Body of pancreas (tissue), 4 donors: Measurements from ENCODE around the gene CISD2. TPM values are rescaled to one million over a fixed set of nuclear protein-coding genes. Genes with fewer than 3 reads are reported as not detected.
"Not testable (repeated sequence)": the region's sequence is repeated elsewhere in the genome, so short reads cannot be mapped to it uniquely, and the experiment has no call there.

Source experiments
- ATAC-seq: fragments of 150-250 bp; one replicate; pipeline ENCODE4 v1.9.1; 2016
- DNase-seq, 4 donors: peaks; one replicate each; pipeline ENCODE4 v3.0.0-alpha.2; 2019
- H3K27ac ChIP-seq, 4 donors: fragments of 200-600 bp; sonication (generic); 1 replicate in 3 of 4; 2 replicates in 1 of 4; pipeline versions ENCODE4 v1.5.1 to v1.6.1; 2016 to 2019; ENCODE audit warnings: mild to moderate bottlenecking in 1 of 4, mixed read lengths in 1 of 4, moderate library complexity in 1 of 4
- H3K27me3 ChIP-seq, 2 donors: fragments of 200-600 bp; sonication (generic); one replicate each; pipeline ENCODE4 v1.6.0; 2016; ENCODE audit warnings: mild to moderate bottlenecking in 1 of 2
- H3K36me3 ChIP-seq, 2 donors: fragments of 200-600 bp; sonication (generic); replicated peaks in 1 of 2; 2 replicates each; pipeline ENCODE4 v1.5.1; 2016; ENCODE audit warnings: low read depth in 2 of 2; ENCODE audit not compliant: insufficient read depth in 1 of 2
- H3K4me1 ChIP-seq: fragments of 200-600 bp; sonication (generic); one replicate; pipeline ENCODE4 v1.6.0; 2016
- H3K4me3 ChIP-seq, 2 donors: fragments of 200-600 bp; sonication (generic); 1 replicate in 1 of 2; 2 replicates in 1 of 2; pipeline ENCODE4 v1.5.1; 2016 to 2019
- H3K9me3 ChIP-seq, 3 donors: fragments of 200-600 bp; sonication (generic); 1 replicate in 2 of 3; 2 replicates in 1 of 3; pipeline ENCODE4 v1.5.1; 2016
- CTCF ChIP-seq, 7 experiments: fragments of 450-650 bp in 4 of 7; fragments of 200-600 bp in 3 of 7; sonication (generic) in 3 of 7; IDR thresholded peaks; one replicate each; pipeline ENCODE4 v1.5.1; 2016 to 2019; ENCODE audit warnings: antibody characterized with exemption in 7 of 7
- POLR2A ChIP-seq, 3 donors: fragments of 450-650 bp; IDR thresholded peaks; one replicate each; pipeline ENCODE4 v1.6.1; 2016; ENCODE audit warnings: antibody characterized with exemption in 3 of 3, mild to moderate bottlenecking in 2 of 3
- WGBS, 2 donors: methylation state at CpG; one replicate each; pipeline ENCODE4 v1.1.5; 2017; 5-methylcytosine and 5-hydroxymethylcytosine counted together
- intact Hi-C: fragments of 100-400 bp; cut with DNase I; formaldehyde crosslinking; loops from one replicate; pipeline ENCODE4 v1.15.1; 2023
- total RNA-seq, 2 donors: library from RNA; depleted of rRNA; stranded (reverse); fragments of >200 nt; gene quantifications; one replicate each; pipeline ENCODE4 v1.1.0, GENCODE V29; 2016

The CISD2 gene
- total RNA-seq, 2 donors from 2014 or later, result 4.0 to 23.6 TPM

DNA sequence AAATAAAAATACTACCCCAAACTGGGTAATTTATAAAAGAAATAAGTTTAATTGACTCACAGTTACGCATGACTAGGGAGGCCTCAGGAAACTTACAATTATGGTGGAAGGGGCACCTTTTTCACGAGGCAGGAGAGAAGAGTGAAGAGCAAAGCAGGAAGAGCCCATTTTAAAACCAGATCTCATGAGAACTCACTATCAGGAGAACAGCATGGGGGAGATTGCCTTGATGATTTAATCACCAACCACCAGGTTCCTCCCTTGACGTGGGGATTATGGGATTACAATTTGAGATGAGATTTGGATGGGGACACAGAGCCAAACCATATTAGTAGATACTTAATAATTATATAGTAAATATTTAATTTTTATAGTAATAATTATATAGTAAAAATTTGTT, 10.1 kb downstream of the CISD2 start:
- Histone ChIP-seq H3K4me1 (peaks cover 12% of the 10 kb centered on the region), H3K9me3 (no peaks in the 10 kb centered on the region), H3K36me3 (no peaks in the 10 kb centered on the region), H3K27ac (peak overlapping the region in 1 of 4 donors; percentile 14), H3K4me3 (no peak overlapping the region), H3K27me3 (no peaks in the 10 kb centered on the region)
- TF ChIP-seq CTCF (IDR thresholded peaks at IDR 0.05), result no peak
- no peak for TF ChIP-seq POLR2A (IDR thresholded peaks at IDR 0.05)
- WGBS, 2 donors, result 83 to 96% methylated on average over 3 of the region's 3 CpGs
- no peak for DNase-seq
- no peak for ATAC-seq
- intact Hi-C loops, result no loop called here

GRCh38 chr4:102881343-102881742, 12.6 kb downstream of the CISD2 start:
- no peaks in the 10 kb centered on the region for H3K36me3 ChIP-seq
- H3K27ac ChIP-seq, result no peak overlapping the region
- intact Hi-C loops, result no loop called here
- 52 to 59% methylated on average over 1 of the region's 1 CpG for WGBS, 2 donors
- H3K27me3 ChIP-seq, result no peaks in the 10 kb centered on the region
- ATAC-seq, result no peak
- no peak overlapping the region for H3K4me3 ChIP-seq
- H3K4me1 ChIP-seq, result peaks cover 12% of the 10 kb centered on the region
- no peak for DNase-seq
- TF ChIP-seq CTCF (IDR thresholded peaks at IDR 0.05) (no peak), POLR2A (IDR thresholded peaks at IDR 0.05) (no peak)
- no peaks in the 10 kb centered on the region for H3K9me3 ChIP-seq

GRCh38 chr4:102883278-102883677, 14.5 kb downstream of the CISD2 start:
- no peak for ATAC-seq
- Histone ChIP-seq H3K4me1 (peaks cover 7% of the 10 kb centered on the region), H3K36me3 (no peaks in the 10 kb centered on the region), H3K27ac (no peak overlapping the region), H3K4me3 (no peak overlapping the region), H3K27me3 (no peaks in the 10 kb centered on the region), H3K9me3 (no peaks in the 10 kb centered on the region)
- TF ChIP-seq CTCF (IDR thresholded peaks at IDR 0.05), result no peak
- no peak for TF ChIP-seq POLR2A (IDR thresholded peaks at IDR 0.05)
- DNase-seq, result no peak
- 92 to 96% methylated on average over 2 of the region's 2 CpGs for WGBS, 2 donors
- intact Hi-C loops, result no loop called here

- intact Hi-C loops, ATAC-seq, H3K27me3 ChIP-seq: not testable (repeated sequence)
These were observed 19.8 kb downstream of the CISD2 start for GRCh38 chr4:102888570-102888969.

GRCh38 chr4:102889866-102890265, 21.1 kb downstream of the CISD2 start:
- H3K36me3 ChIP-seq, H3K4me3 ChIP-seq, intact Hi-C loops, H3K9me3 ChIP-seq, ATAC-seq, H3K27me3 ChIP-seq, H3K27ac ChIP-seq, DNase-seq, H3K4me1 ChIP-seq: not testable (repeated sequence)
- WGBS, 2 donors, result 87 to 95% methylated on average over 3 of the region's 3 CpGs

More at GRCh38 chr4:102888570-102888969, 19.8 kb downstream of the CISD2 start:
- H3K9me3 ChIP-seq, H3K4me1 ChIP-seq, H3K27ac ChIP-seq, H3K4me3 ChIP-seq, H3K36me3 ChIP-seq, DNase-seq: not testable (repeated sequence)
- 97 to 98% methylated on average over 2 of the region's 2 CpGs for WGBS, 2 donors

DNA sequence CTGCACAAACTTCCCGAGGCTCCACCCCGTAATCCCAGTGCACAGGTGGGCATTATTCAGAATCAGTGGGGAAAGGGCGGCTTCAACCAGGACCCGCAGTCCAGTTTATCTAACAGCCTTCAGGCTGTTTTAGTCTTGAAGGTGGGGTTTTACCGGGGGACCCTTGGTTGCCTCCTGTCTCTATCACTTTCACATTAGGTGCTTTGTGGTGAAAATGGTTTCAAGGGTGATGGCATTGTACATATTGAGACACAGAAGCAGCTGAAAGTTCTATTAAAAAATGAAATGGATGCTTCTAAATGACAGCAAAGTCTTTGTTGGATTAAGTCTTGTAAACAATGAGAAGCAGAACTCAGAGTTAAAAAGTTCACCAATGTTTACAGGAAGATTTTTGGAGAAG, 27.8 kb downstream of the CISD2 start:
- WGBS, 2 donors, result 90% methylated on average over 5 of the region's 5 CpGs
- H3K9me3 ChIP-seq, H3K4me3 ChIP-seq, H3K27ac ChIP-seq, H3K36me3 ChIP-seq, ATAC-seq, H3K27me3 ChIP-seq, DNase-seq, H3K4me1 ChIP-seq, intact Hi-C loops: not testable (repeated sequence)

DNA sequence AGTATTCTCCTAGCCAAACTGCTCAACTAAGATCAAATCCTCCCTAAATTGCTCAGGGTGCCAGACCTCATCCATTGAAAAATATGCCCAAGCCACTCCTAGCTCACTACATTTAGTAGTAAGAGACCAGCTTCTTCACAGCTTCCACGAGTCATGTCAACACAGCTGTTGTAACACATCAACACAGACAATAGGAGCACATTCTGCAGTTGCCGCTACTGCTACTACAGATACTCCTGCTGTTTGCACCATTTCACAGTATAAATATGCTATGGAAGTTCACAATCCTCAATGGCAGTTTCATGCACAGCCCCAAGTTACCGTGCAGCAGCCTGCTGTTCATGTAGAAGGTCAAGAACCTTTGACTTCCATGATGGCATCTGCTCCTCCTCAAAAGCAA, 28.8 kb downstream of the CISD2 start:
- H3K36me3 ChIP-seq, H3K4me3 ChIP-seq, H3K4me1 ChIP-seq, DNase-seq, H3K27ac ChIP-seq, H3K27me3 ChIP-seq, intact Hi-C loops, ATAC-seq, H3K9me3 ChIP-seq: not testable (repeated sequence)
- WGBS, 2 donors, result 64 to 88% methylated on average over 3 of the region's 3 CpGs
